Right lobe of liver (tissue), 6 donors: ENCODE data around the gene TM6SF1. TPM values are rescaled to one million over a fixed set of nuclear protein-coding genes. Genes with fewer than 3 reads are reported as not detected.
"Not testable (repeated sequence)": the region's sequence is repeated elsewhere in the genome, so short reads cannot be mapped to it uniquely, and the experiment has no call there.

ENCODE experiments used
- ATAC-seq, 4 donors: fragments of 200-7000 bp; cut with Tn5 transposase; one replicate each; pipeline ENCODE4 v1.9.1; 2020; ENCODE audit warnings: mild to moderate bottlenecking in 4 of 4, moderate library complexity in 4 of 4
- DNase-seq, 3 donors: peaks; one replicate each; pipeline ENCODE4 v3.0.0-alpha.2; 2020
- H3K27ac ChIP-seq, 3 donors: fragments of 200-600 bp; one replicate each; pipeline ENCODE4 v1.8.0; 2022
- H3K27me3 ChIP-seq, 2 donors: fragments of 200-600 bp; one replicate each; pipeline ENCODE4 v1.8.0; 2022
- H3K36me3 ChIP-seq, 4 donors: fragments of 200-600 bp; sonication (generic) in 1 of 4; one replicate each; pipeline versions ENCODE4 v1.5.1 to v1.8.0; 2017 to 2022; ENCODE audit warnings: control low read depth in 1 of 4
- H3K4me1 ChIP-seq, 4 donors: fragments of 200-600 bp; sonication (generic) in 1 of 4; one replicate each; pipeline versions ENCODE4 v1.5.1 to v1.8.0; 2017 to 2022; ENCODE audit warnings: control low read depth in 1 of 4
- H3K4me3 ChIP-seq, 3 donors: fragments of 200-600 bp; one replicate each; pipeline ENCODE4 v1.8.0; 2022
- H3K9me3 ChIP-seq, 4 donors: fragments of 200-600 bp; sonication (generic) in 1 of 4; one replicate each; pipeline versions ENCODE4 v1.5.1 to v1.8.0; 2017 to 2022; ENCODE audit warnings: control low read depth in 1 of 4
- POLR2A ChIP-seq: fragments of 450-650 bp; IDR thresholded peaks from one replicate; pipeline ENCODE4 v1.6.1; 2017; ENCODE audit warnings: antibody characterized with exemption, mild to moderate bottlenecking
- WGBS: methylation state at CpG from one replicate; pipeline ENCODE4 v1.1.6; 2018; ENCODE audit warnings: low coverage, low lambda C conversion rate; ENCODE audit not compliant: insufficient coverage; ENCODE audit errors: missing lambda C conversion rate; 5-methylcytosine and 5-hydroxymethylcytosine counted together
- intact Hi-C, 2 donors: fragments of 100-400 bp; cut with DNase I; formaldehyde crosslinking; loops; one replicate each; pipeline versions ENCODE4 v1.11.2 to v1.14.1; 2022
- total RNA-seq, 6 experiments: library from RNA; depleted of rRNA in 2 of 6; stranded (reverse); fragments of >200 nt in 2 of 6; fragmentation: NEBNext Ultra II Directional in 3 of 6; extraction: Animal tissue kit (Norgen Biotek cat#: 25700) in 3 of 6; gene quantifications; one replicate each; pipeline versions ENCODE4 v1.1.0 to v1.2.4, GENCODE V29; 2016 to 2023
- TF ChIP-seq, protein P1 (sequence below), 4 donors: fragments of 200-600 bp in 3 of 4; fragments of 450-650 bp in 1 of 4; IDR thresholded peaks; one replicate each; pipeline versions ENCODE4 v1.5.1 to v1.8.0; 2016 to 2022; ENCODE audit warnings: antibody characterized with exemption in 4 of 4, mild to moderate bottlenecking in 2 of 4
- donor health status: DM: no; HTN: yes; CAD: no.
- donor health status: DM: no; HTN: no; CAD: no.
- donor health status: DM: no; HTN: no; CAD: no.
- donor health status: DM: no; HTN: yes; CAD: no.
- donor health status: DM: no; HTN: yes; CAD: no.

Gene TM6SF1
- total RNA-seq, 6 experiments from 2014 or later: 0.77 to 1.8 (median 1.1) TPM

DNA sequence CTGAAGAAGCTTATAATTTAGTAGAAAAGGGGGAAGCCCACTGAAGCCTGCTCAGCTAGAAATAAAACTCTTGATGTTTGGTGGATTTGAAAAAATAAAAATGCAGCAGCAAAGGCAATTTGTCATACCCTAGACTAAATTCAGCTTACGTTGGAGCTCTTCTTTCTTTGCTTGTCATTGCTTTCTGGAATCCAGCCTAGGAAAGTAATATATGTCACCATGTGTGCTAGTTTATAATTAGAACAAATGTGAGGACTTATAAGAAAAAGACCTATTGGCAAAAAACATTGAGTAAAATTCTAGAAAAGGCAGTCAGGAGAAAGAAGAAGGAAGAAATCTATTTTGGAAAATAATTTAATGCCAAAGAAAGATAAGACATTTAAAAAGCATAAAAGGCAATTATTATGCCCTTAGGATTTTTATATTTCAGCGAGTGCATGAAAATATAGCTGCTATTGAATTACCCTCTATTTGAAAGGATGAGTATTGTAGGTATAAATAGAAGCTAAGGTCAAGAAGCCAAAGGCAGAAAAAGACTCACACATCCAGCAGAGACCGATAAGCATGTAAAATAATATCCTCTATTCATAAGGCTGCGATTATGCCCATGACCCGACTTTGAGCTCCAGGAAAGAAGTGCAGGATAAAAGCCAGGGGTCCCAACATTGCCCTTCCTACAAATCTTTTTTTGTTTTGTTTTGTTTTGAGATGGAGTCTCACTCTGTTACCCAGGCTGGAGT, 29.8 kb upstream of the TM6SF1 start:
- no peak for ATAC-seq
- Histone ChIP-seq H3K36me3 (no peaks in the 10 kb centered on the region), H3K27ac (no peak overlapping the region), H3K9me3 (peaks cover 0 to 6% (median 0%) of the 10 kb centered on the region in 4 donors), H3K4me3 (no peak overlapping the region), H3K4me1 (no peaks in the 10 kb centered on the region), H3K27me3 (no peaks in the 10 kb centered on the region)
- intact Hi-C loops: no loop called here
- WGBS: 46% methylated on average over 5 of the region's 5 CpGs
- DNase-seq: no peak
- no peak for TF ChIP-seq POLR2A
- TF ChIP-seq, protein P1, sequence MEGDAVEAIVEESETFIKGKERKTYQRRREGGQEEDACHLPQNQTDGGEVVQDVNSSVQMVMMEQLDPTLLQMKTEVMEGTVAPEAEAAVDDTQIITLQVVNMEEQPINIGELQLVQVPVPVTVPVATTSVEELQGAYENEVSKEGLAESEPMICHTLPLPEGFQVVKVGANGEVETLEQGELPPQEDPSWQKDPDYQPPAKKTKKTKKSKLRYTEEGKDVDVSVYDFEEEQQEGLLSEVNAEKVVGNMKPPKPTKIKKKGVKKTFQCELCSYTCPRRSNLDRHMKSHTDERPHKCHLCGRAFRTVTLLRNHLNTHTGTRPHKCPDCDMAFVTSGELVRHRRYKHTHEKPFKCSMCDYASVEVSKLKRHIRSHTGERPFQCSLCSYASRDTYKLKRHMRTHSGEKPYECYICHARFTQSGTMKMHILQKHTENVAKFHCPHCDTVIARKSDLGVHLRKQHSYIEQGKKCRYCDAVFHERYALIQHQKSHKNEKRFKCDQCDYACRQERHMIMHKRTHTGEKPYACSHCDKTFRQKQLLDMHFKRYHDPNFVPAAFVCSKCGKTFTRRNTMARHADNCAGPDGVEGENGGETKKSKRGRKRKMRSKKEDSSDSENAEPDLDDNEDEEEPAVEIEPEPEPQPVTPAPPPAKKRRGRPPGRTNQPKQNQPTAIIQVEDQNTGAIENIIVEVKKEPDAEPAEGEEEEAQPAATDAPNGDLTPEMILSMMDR (IDR thresholded peaks at IDR 0.05): no peak

- Histone ChIP-seq H3K9me3 (peaks cover 0 to under 1% (median 0%) of the 10 kb centered on the region in 4 donors), H3K27me3 (no peaks in the 10 kb centered on the region), H3K27ac (no peak overlapping the region), H3K4me3 (no peak overlapping the region), H3K4me1 (no peaks in the 10 kb centered on the region), H3K36me3 (no peaks in the 10 kb centered on the region)
- no peak for ATAC-seq
- no peak for TF ChIP-seq POLR2A
- TF ChIP-seq, protein P1 (IDR thresholded peaks at IDR 0.05): no peak
- intact Hi-C loops: no loop called here
- 55% methylated on average over 7 of the region's 7 CpGs for WGBS
- no peak for DNase-seq
Measured at GRCh38 chr15:83078712-83079111, 28.7 kb upstream of the TM6SF1 start.

- Histone ChIP-seq H3K27me3 (no peaks in the 10 kb centered on the region), H3K36me3 (no peaks in the 10 kb centered on the region), H3K4me1 (no peaks in the 10 kb centered on the region), H3K27ac (no peak overlapping the region), H3K9me3 (no peaks in the 10 kb centered on the region), H3K4me3 (no peak overlapping the region)
- WGBS: 55% methylated on average over 5 of the region's 5 CpGs
- intact Hi-C loops: no loop called here
- no peak for ATAC-seq
- no peak for DNase-seq
- TF ChIP-seq, protein P1 (IDR thresholded peaks at IDR 0.05): no peak
- no peak for TF ChIP-seq POLR2A
Measured at GRCh38 chr15:83081256-83082014, 26.0 kb upstream of the TM6SF1 start.

GRCh38 chr15:83082730-83083386, 24.6 kb upstream of the TM6SF1 start:
- no peaks in the 10 kb centered on the region for H3K27me3 ChIP-seq
- no peak for TF ChIP-seq POLR2A
- TF ChIP-seq, protein P1 (IDR thresholded peaks at IDR 0.05): no peak
- WGBS: no CpG with 5 or more reads among the region's 5 CpGs
- no peaks in the 10 kb centered on the region for H3K4me1 ChIP-seq
- no peaks in the 10 kb centered on the region for H3K36me3 ChIP-seq
- intact Hi-C loops: no loop called here
- no peaks in the 10 kb centered on the region for H3K9me3 ChIP-seq
- H3K4me3 ChIP-seq: no peak overlapping the region
- DNase-seq (no peak), ATAC-seq (no peak)
- H3K27ac ChIP-seq: no peak overlapping the region

GRCh38 chr15:83085461-83085860, 22.0 kb upstream of the TM6SF1 start:
- H3K4me1 ChIP-seq, intact Hi-C loops, H3K27ac ChIP-seq, H3K9me3 ChIP-seq, H3K27me3 ChIP-seq, DNase-seq, H3K36me3 ChIP-seq, ATAC-seq, H3K4me3 ChIP-seq: not testable (repeated sequence)
- 83% methylated on average over 3 of the region's 3 CpGs for WGBS

DNA sequence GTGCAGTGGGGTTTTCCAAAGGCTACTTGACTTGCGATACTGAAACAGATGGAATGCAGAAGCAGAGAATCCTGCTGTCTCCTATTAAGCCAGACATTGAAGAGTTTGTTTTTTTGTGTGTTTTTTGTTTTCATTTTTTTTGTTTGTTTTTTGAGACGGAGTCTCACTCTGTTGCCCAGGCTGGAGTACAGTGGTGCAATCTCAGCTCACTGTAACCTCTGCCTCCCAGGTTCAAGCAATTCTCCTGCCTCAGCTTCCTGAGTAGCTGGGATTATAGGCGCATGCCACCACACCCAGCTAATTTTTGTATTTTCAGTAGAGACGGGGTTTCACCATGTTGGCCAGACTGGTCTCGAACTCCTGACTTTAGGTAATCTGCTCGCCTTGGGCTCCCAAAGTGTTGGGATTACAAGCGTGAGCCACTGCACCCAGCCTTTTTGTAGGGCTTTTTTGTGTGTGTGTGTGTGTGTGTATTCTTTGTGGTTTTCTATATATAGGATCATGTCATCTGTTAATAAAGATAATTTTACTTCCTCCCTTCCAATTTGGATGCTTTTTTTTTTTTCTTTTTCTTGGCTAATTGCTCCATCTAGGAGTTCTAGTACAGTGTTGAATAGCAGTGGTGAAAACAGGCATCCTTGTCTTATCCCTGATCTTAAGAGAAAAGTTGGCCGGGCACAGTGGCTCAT, 21.4 kb upstream of the TM6SF1 start:
- H3K4me1 ChIP-seq, H3K27ac ChIP-seq, H3K27me3 ChIP-seq, H3K4me3 ChIP-seq, H3K36me3 ChIP-seq, ATAC-seq, DNase-seq, intact Hi-C loops, H3K9me3 ChIP-seq: not testable (repeated sequence)
- 77% methylated on average over 6 of the region's 8 CpGs for WGBS
